ENCODE results near the gene GMDS.

Gene GMDS

DNA sequence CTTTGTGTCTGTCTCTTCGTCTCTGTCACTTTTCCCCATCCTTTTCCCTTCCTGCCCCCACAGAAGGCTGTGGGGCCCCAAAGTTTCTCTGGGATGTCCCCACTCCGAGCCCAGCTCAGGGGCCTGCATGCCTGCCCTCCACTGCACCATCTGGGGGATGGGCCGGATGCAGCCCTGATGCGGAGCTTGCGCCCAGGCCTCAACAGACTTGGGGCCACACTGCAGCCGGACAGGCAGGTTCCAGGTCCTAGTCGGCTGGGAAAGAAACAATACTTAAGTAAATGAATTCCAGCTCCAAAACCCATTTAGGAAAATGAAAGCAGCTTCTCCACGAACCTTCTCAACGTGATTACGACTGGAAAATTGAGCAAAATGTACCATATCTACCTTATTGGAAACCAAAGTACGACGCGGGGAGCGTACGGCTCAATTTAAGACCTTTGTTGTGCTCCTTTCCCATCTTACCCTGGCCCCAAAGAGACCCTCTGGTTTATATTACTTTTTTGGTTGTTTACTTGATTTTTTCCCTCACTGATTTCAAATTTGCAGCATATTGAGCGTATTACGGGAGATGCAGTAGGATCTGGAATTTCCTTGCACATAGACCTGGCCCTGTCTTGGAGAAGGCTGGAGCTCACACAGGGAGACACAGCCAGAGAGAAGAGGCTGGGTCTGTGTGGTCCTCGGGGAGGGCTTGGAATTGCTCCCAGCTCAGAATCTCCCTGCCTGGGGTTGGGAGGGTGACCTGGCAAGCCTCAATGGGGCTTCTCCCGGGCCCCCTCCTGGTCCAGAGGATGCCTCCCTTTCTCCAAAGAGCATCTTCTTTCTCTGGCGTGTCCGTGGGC is 627.7 kb downstream of the GMDS start:
- DNase-seq = no peak

DNA sequence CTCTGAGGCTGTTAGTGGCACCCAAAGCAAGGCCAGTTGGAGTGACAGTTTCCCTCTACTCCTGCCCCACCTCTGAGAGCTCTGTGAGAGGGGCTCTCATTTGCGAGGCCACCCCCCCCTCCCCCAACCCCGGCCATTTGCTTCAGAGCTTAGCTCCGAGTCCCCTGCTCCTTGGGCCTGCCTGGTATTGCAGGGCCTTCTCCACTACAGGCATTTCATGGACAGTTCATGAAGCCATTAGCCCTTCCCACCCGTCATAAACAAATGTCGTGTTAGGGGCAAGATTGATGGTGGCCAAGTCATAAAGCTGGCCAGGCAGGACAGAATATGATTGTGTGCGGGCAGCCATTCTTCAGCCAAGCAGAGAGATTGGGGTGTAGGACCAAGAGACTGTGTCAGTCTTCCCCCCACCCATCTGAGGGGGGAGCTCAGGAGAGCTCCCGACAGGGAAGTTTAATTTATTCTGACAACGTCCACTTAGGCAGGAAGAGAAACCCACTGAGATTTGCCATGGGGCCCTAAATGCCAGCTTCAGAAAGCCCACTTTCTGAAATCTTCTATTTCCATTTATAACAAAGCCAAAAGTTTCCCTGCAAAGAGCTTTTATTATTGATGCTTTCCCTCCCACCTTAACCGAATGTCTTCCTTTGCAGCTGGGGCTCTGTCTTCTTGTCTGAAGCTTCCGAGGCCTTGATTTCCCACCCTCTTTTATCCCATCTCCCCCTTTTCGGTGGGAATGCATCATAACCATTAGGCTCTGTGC is 628.5 kb downstream of the GMDS start:
- no peak for DNase-seq

DNA sequence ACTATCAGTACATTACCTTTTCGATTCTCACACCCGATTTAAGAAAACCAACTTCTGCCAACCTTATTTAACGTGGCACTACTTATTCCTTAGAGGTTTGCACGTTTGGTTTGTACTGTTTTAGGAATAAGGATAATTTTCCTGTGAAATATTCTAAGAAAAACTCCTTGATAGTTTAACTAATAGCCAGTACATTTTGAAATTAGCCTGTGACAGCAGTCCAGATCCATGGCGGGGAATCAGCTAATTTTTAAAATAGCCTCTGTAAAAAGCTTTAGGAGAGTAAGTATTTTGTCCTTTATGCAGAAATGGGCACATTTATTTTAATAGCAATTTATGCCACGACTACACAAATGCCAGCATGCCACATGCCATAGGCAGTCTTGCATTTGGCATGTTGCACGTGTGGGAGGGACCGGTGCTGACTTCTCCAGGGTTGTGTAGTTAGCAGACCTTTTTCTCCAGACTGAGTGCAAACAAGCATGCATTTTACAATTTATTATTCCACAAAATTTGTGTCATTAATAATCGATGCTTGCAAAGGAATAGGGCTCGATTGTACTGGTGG is 629.5 kb downstream of the GMDS start:
- no peak for DNase-seq

DNA sequence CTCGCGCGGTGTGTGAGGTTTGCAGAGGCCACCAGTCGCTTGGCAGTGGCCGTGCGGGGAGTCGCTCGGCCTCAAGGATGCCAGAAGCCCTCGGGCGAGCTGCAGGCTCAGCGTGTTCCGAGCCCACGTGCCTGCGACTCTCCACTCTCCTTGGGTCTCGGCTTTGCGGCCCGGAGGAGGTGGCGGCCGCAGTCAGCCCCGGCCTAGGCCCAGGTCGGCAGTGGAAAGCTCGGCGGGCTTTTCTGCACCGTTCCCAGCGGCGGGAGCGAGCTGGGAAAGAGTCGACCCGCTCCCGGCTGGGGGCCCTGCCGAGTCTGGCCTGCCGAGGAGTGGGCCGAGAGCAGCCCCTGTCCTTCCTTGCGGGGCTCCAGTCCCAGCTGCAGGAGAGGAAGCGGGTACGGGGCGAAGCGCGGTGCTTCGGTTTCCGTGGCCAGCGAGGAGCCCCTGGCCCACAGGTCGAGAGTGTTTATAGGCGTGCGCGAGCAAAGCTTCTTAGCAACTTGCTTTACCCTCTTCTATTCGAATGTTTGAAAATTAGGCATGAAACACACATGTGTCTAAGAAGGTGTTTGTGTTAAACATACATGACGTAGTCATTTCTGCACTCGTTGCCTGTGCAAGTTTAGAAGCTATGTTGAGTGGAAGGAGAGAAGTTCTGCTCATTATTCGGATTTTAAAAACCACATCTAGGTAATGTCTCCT is 630.1 kb downstream of the GMDS start:
- DNase-seq = no peak

DNA sequence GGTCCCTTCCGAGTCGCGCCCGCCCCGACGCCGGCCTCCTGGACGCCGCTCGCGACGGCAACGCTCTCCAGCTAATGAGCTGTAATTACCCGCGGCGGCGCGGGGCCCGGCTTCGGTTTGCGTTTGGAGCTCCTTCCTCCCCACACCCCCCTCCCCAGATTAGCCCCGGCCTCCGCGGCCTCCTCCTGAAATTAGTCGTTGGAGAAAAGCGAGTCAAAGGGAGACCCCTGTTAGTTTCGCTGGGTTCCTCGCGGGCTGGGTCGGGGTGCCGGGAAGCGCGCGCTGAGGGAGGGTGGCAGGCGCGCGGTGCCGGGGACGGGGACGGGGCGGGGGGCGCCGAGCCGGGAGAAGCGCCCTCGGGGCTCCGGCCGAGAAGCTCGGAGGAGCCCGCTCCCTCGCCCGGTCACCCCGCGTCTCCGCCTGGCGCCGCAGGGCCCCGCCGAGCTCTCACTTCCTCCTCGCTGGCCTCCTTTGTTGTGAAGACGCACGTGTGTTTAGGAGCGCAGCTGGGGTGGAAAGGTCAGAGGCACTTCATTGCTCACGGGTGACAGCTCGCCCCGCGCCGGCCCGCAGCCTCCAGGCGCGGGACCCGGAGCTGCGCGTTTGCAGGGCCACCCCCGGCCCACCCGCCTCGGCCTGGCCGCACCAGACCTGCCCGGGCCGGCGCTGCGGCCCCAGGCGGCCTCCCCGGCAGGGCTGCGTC is 630.8 kb downstream of the GMDS start:
- no peak for DNase-seq

DNA sequence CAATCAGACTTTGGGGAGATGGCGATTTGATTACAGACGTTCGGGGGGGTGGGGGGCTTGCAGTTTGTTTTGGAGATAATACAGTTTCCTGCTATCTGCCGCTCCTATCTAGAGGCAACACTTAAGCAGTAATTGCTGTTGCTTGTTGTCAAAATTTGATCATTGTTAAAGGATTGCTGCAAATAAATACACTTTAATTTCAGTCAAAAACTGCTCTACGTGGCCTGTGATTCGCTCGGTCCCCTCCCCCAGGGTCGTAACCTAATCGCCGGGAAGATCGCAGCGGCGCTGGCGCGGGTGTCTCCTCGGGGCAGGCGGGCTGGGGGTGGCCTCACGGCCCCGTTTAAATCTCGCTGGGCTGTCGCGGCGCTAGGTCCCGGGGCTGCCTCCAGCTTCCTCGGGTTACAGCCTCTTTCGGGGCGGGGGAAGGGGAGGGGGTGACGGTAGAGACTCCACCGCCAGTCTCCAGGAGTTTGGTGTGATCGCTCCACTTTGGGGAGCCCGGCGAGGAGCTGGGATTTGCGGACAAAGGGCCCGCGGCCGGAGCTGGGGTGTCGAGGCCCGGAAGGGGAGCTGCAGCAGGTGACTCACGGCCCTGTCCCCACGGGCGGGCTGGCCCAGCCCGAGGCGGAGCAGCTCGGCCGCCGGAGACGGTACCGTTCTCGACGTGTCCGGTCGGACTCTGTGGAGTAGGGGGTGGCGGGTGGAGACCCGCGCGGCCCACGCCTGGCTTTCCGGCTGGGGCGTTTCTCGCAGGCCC is 631.5 kb downstream of the GMDS start:
- no peak for DNase-seq

DNA sequence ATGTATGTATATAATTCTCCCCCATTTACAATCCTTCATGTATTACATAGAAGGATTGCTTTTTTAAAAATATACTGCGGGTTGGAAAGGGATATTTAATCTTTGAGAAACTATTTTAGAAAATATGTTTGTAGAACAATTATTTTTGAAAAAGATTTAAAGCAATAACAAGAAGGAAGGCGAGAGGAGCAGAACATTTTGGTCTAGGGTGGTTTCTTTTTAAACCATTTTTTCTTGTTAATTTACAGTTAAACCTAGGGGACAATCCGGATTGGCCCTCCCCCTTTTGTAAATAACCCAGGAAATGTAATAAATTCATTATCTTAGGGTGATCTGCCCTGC is 632.1 kb downstream of the GMDS start:
- no peak for DNase-seq

DNA sequence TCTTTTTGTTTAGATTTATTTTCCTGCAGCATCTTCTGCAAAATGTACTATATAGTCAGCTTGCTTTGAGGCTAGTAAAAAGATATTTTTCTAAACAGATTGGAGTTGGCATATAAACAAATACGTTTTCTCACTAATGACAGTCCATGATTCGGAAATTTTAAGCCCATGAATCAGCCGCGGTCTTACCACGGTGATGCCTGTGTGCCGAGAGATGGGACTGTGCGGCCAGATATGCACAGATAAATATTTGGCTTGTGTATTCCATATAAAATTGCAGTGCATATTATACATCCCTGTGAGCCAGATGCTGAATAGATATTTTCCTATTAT is 632.5 kb downstream of the GMDS start:
- DNase-seq = no peak

DNA sequence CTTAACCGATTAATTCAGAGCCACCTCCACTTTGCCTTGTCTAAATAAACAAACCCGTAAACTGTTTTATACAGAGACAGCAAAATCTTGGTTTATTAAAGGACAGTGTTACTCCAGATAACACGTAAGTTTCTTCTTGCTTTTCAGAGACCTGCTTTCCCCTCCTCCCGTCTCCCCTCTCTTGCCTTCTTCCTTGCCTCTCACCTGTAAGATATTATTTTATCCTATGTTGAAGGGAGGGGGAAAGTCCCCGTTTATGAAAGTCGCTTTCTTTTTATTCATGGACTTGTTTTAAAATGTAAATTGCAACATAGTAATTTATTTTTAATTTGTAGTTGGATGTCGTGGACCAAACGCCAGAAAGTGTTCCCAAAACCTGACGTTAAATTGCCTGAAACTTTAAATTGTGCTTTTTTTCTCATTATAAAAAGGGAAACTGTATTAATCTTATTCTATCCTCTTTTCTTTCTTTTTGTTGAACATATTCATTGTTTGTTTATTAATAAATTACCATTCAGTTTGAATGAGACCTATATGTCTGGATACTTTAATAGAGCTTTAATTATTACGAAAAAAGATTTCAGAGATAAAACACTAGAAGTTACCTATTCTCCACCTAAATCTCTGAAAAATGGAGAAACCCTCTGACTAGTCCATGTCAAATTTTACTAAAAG is 633.0 kb downstream of the GMDS start:
- no peak for DNase-seq

DNA sequence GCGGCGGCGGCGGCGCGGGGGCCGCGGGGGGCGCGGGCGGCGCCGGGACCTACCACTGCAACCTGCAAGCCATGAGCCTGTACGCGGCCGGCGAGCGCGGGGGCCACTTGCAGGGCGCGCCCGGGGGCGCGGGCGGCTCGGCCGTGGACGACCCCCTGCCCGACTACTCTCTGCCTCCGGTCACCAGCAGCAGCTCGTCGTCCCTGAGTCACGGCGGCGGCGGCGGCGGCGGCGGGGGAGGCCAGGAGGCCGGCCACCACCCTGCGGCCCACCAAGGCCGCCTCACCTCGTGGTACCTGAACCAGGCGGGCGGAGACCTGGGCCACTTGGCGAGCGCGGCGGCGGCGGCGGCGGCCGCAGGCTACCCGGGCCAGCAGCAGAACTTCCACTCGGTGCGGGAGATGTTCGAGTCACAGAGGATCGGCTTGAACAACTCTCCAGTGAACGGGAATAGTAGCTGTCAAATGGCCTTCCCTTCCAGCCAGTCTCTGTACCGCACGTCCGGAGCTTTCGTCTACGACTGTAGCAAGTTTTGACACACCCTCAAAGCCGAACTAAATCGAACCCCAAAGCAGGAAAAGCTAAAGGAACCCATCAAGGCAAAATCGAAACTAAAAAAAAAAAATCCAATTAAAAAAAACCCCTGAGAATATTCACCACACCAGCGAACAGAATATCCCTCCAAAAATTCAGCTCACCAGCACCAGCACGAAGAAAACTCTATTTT is 633.7 kb downstream of the GMDS start:
- no peak for DNase-seq

DNA sequence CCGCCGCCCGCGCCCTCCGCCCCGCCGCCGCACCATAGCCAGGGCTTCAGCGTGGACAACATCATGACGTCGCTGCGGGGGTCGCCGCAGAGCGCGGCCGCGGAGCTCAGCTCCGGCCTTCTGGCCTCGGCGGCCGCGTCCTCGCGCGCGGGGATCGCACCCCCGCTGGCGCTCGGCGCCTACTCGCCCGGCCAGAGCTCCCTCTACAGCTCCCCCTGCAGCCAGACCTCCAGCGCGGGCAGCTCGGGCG is 634.2 kb downstream of the GMDS start:
- DNase-seq = no peak

DNA sequence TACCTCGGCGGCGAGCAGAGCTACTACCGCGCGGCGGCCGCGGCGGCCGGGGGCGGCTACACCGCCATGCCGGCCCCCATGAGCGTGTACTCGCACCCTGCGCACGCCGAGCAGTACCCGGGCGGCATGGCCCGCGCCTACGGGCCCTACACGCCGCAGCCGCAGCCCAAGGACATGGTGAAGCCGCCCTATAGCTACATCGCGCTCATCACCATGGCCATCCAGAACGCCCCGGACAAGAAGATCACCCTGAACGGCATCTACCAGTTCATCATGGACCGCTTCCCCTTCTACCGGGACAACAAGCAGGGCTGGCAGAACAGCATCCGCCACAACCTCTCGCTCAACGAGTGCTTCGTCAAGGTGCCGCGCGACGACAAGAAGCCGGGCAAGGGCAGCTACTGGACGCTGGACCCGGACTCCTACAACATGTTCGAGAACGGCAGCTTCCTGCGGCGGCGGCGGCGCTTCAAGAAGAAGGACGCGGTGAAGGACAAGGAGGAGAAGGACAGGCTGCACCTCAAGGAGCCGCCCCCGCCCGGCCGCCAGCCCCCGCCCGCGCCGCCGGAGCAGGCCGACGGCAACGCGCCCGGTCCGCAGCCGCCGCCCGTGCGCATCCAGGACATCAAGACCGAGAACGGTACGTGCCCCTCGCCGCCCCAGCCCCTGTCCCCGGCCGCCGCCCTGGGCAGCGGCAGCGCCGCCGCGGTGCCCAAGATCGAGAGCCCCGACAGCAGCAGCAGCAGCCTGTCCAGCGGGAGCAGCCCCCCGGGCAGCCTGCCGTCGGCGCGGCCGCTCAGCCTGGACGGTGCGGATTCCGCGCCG is 634.7 kb downstream of the GMDS start:
- no peak for DNase-seq

DNA sequence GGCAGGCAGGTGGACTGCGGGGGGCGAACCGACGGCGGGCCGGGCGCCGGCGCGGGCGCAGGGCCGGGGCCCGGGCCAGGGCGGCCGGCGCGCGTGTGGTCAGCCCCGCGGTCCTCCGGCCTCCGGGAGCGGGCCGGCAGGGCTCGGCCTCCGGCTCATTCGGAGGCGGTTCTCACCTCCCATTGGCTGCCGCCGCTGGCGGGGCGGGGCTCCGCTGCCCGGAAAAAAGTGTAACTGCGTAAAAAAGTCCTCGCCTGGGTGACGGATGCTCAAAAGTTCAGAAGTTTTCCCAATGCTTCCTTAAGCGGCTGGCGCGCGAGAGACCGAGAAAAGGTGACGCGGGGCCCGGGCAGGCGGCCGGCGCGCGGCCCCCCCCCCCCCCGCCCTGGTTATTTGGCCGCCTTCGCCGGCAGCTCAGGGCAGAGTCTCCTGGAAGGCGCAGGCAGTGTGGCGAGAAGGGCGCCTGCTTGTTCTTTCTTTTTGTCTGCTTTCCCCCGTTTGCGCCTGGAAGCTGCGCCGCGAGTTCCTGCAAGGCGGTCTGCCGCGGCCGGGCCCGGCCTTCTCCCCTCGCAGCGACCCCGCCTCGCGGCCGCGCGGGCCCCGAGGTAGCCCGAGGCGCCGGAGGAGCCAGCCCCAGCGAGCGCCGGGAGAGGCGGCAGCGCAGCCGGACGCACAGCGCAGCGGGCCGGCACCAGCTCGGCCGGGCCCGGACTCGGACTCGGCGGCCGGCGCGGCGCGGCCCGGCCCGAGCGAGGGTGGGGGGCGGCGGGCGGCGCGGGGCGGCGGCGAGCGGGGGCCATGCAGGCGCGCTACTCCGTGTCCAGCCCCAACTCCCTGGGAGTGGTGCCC is 635.5 kb downstream of the GMDS start, which contains the start of gene FOXC1:
TSS of gene FOXC1 (plus strand) at position 268 of the 849 bp plus-strand sequence. CDS start at position 799, 531 bp downstream.
- peak; percentile 64 for DNase-seq

DNA sequence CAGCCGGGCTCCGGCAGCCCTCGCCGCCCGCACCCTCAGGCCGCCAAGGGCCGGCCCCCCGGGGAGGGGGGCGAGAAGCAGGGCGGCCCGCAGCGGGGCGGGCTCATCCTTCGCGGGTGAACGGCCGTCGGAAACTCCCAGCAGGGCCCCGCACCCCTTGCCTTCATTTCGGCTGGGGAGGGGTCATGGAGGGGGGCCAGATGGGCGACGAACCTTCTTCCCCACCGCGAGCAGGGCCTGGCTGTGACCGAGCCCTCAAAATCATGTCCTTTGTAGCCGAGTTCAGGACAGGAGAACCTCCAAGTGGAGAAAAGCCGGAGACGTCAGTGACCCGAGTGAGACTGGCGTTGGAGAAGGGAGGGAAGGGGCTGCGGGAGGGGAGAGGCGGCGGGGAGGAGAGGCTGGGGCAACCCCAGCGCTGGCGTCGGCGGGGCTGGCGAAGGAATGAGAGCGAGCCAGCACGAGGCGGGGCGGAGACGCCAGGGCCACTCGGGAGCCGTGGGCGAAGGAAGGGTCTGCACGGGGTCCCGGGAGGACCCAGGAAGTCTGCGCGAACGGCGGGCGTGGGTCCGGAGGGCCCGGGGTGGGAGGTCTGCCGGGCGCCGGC is 636.3 kb downstream of the GMDS start:
- no peak for DNase-seq

DNA sequence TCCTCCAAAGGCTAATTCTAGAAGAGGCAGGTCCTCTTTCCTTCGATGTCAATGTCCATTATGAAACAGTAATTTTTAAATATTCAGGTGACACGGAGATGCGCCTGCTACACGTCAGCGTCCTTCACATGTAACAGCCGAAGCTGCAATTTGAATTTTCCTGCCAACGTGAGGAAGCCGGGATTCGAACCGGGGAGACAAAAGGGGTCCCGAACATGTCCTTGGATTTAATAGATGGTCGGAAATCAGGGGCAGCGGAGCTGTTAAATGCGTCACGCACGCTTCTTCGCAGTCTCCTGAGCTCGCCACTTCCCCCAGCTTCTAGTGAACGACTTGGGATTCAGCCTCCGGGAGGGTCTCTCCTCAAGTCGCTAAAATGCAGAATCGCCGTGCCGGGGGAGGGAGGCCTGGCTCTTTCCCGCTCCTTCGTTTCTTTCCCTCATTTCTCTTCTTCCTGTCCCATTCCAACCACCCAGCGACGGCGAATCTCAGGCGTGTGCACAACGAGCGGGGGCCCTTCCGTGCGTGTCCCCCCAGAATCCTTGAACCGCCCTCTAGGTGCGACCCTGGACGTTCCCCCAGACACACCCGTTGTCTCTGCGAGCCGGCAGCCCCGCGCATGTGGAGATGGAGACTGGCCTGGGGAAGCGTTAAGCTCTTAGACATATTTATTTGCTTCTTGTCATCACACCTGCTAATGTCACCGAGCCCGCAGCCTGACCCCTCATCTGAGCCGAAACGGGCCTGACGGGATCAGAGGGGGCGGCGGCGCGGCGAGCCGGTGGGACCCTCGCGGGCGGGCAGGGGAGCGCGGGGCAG is 637.0 kb downstream of the GMDS start:
- DNase-seq = no peak

DNA sequence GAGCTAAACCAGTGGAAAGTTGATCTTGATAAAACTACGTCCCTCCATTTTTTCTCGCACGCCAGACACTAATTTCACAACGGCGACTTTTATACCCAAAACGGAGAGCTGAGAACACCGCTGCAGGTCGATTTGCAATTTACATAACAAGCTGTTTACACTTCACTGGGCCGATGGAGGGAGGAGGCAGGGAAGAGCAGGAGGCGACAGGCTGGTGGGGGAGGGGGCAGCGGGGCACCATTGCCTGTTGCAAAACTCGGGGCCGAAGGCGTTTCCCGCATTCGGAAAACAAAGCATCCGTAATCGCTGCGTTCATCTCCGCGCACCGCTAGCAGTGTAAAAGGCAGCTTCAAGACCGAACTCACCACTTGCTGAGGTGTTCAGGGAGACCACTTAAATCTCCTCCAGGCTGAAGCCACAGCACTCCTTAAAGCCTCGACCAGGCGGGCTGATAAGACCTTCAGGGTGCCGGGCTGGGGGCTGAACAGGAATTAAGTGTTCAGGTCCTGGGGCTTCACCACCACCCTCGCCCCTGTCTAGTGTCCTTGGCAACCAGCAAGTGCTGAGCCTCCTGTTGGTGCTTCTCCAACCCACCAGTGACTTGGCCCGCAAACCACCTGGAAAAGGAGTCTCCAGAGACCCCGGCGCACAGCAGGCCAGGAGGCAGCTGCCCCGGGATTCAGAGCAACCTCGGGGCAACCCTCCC is 637.7 kb downstream of the GMDS start:
- no peak for DNase-seq

Measured in activated CD4-positive, alpha-beta T cell treated with anti-CD3 and anti-CD28 coated beads, Interleukin-10, Interleukin-2, amounts not matched to agents 100 ng/mL and 50 ng/mL, durations not matched to agents 16 hours and 8 hours (primary cell).